HFF-Myc (cell line): ENCODE data around the gene CMYA5.

Experiments
- DNase-seq: peaks from one replicate; pipeline ENCODE4 v3.0.0-alpha.2; 2011; ENCODE audit warnings: low read depth; ENCODE audit errors: extremely low read depth
- H3K4me3 ChIP-seq: replicated peaks from 2 replicates; pipeline ENCODE4 v1.5.1; 2011; ENCODE audit warnings: low read depth, mild to moderate bottlenecking, control low read depth, low read length
- TF ChIP-seq, protein P1 (sequence below): IDR thresholded peaks from 2 replicates; pipeline ENCODE4 v1.5.1; 2012; ENCODE audit warnings: mild to moderate bottlenecking, low read depth, low read length, control low read depth; ENCODE audit errors: missing control alignments

The CMYA5 gene

DNA sequence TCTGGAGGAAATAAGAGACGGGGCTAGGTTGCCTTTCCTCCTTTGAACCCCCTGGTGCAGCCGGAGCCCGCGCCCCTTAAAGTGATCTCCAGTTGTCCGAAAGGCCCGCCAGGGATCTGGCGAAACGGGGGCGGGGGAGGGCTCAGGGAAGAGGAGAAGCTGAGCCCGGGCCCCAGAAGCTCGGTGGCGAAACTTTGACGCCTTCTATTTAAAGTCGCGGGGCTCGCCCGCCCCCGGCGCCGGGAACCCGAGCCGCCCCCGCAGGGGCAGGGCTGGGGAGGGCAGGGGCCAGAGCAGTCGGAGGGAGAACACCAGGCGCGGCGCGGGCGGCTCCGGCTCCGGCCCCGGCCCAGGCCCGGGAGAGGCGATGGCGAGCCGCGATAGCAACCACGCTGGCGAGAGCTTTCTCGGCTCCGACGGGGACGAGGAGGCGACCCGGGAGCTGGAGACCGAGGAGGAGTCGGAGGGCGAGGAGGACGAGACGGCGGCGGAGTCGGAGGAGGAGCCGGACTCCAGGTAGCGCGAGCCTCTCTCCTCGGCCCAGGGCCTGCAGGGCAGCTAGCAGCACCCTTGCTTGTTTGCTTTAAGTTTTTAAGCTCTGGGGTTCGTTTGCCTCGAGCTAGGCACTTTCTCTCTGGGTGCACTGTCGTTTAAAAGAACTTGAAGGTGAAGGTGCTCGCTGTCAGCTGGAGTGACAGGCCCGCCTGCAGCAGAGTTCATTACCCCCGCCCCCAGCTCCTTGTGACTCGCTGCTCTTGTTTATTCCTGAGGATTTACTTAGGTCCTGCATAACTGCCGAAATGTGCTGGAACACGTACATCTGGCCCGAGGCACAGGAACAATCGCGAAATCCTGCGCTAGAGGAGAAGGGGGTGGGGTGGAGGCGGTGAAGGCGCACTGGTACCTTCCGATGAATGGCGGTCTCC, at the start of gene CMYA5:
TSS of gene CMYA5 (plus strand) at position 296 of the 926 bp plus-strand sequence. CDS start at position 368, 72 bp downstream.
- no peak for DNase-seq
- peak within 1 kb of the TSS; percentile 26 for H3K4me3 ChIP-seq
- TF ChIP-seq, protein P1, sequence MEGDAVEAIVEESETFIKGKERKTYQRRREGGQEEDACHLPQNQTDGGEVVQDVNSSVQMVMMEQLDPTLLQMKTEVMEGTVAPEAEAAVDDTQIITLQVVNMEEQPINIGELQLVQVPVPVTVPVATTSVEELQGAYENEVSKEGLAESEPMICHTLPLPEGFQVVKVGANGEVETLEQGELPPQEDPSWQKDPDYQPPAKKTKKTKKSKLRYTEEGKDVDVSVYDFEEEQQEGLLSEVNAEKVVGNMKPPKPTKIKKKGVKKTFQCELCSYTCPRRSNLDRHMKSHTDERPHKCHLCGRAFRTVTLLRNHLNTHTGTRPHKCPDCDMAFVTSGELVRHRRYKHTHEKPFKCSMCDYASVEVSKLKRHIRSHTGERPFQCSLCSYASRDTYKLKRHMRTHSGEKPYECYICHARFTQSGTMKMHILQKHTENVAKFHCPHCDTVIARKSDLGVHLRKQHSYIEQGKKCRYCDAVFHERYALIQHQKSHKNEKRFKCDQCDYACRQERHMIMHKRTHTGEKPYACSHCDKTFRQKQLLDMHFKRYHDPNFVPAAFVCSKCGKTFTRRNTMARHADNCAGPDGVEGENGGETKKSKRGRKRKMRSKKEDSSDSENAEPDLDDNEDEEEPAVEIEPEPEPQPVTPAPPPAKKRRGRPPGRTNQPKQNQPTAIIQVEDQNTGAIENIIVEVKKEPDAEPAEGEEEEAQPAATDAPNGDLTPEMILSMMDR: no peak

DNA sequence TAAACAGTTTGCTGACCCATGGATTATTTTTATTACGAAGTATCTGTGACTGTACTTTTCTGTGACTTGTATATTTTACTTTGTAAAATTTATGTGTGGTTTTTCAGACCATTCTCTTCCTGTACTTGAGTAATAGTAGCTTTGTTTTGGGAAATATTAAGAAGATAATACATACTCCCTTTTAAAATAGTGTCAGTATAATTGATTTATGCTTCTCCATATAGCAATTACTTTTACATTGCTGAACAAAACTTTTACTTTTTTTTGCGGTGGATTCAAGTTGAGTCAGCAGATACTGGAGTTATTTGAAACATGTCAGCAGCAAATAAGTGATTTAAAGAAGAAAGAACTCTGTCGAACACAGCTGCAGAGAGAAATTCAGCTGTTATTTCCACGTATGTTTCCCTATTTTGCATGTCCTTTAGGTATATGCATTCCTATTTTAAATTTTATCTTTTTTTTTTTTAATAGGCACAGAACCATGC, 49.0 kb upstream of the CMYA5 start:
- no peak for DNase-seq
- no peak overlapping the region for H3K4me3 ChIP-seq
- TF ChIP-seq, protein P1: no peak

DNA sequence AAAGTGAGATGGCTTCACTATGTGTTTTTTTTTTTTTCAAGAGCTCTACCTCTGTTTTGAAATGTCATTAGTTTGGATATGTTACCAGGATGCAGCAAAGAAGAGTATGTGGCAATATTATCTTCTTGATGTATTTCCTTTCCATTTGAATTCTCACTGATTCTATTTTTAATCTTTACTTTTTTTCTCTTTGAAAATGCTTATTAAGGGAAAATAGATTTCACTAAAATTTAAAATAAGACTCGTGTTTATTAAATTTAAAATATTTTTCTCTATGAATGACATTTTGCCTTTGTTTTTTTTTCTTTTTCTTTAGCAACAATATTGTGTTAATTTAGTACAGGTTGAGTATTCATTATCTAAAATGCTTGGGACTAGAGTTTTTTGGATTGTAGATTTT, 48.2 kb upstream of the CMYA5 start:
- no peak overlapping the region for H3K4me3 ChIP-seq
- no peak for DNase-seq

DNA sequence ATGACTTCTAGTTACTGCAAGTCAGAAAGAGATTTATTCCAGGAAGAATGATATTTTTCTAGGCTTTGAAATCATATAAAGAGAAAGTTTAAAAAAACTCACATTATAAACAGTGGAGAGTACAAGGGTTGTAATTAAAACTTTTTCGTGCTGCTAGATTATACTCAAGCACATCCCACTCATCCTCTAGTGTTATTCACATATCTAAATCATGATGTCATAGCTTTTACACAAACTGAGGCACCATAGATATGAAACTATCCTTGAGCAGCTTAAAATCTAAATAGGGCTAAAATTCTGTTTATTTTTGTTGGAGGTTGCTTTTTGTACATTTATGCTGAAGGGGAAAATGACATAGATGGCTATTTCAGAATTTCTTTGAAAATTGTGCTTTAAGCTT, 47.4 kb upstream of the CMYA5 start:
- TF ChIP-seq, protein P1: no peak
- H3K4me3 ChIP-seq: no peak overlapping the region
- no peak for DNase-seq

More for the DNA sequence above, 48.2 kb upstream of the CMYA5 start:
- TF ChIP-seq, protein P1: no peak

DNA sequence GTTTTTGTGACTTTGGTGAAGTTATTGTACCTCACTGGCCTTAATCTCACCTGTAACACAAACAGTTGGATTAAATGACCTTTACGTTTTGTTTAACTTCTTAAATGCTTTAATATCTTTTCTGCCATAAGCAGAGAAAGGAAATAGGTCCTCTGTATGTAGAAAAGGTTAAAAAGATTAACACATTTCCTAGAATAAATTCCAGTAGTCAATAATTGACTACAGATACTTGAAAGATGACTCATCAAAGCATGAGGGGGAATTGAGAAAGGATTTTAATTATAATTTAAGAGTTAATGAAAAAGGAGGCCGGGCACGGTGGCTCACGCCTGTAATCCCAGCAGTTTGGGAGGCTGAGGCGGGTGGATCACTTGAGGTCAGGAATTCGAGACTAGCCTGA, 35.8 kb upstream of the CMYA5 start:
- no peak overlapping the region for H3K4me3 ChIP-seq
- TF ChIP-seq, protein P1: no peak
- DNase-seq: no peak

DNA sequence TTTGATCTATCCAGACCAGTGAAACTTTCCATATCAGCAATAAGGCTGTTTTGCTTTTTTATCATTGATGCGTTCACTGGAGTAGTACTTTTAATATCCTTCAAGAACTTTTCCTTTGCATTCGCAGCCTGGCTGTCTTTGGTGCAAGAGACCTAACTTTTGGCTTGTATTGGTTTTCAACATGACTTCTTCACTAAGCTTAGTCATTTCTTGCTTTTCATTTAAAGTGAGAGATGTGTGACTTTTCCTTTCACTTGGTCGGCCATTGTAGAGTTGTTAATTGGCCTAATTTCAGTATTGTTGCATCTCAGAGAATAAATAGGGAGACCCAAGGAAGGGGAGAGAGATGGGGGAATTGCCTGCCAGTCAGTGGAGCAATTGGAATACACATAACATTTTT, 26.4 kb upstream of the CMYA5 start:
- H3K4me3 ChIP-seq: no peak overlapping the region
- TF ChIP-seq, protein P1: no peak
- DNase-seq: no peak

DNA sequence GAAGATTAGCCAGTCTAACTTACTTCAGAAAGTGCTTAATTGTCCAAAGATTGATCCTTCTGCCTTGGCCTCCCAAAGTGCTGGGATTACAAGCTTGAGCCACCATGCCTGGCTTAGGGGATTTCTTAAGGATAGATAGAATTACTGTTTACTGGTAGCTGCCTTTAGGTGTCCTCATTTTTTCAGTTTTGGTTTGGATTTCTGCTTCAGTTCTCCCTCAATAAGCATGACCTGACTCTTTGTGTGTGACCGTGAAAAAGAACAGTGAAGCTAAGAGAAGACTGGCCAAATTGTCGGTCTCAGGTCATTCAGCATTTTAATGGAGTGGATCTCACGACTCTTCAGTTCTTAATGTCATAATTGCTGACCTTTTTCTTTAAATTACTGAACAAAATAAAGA, 22.9 kb upstream of the CMYA5 start:
- TF ChIP-seq, protein P1: no peak
- no peak for DNase-seq
- no peak overlapping the region for H3K4me3 ChIP-seq
